GM13977 (cell line): Measurements from ENCODE around the gene HECTD2.
"Not testable (repeated sequence)": the region's sequence is repeated elsewhere in the genome, so short reads cannot be mapped to it uniquely, and the experiment has no call there.

ENCODE experiments used
- DNase-seq: peaks from one replicate; pipeline ENCODE4 v3.0.0; 2012; ENCODE audit warnings: low spot score
- CTCF ChIP-seq: IDR thresholded peaks from 2 replicates; pipeline ENCODE4 v1.5.1; 2012; ENCODE audit warnings: mild to moderate bottlenecking, control low read depth; ENCODE audit not compliant: insufficient read depth; ENCODE audit errors: extremely low read depth, missing control alignments
- in situ Hi-C: fragments of 300-500 bp; cut with MboI; formaldehyde crosslinking; loops from one replicate; pipeline ENCODE4 v1.12.0; 2022; ENCODE audit warnings: low sequenced_read_pairs, low pct_unique_long_range_greater_than_20kb, mixed read lengths, inconsistent platforms; ENCODE audit not compliant: unreplicated experiment

HECTD2 gene

GRCh38 chr10:91433620-91434019 lies 23.5 kb downstream of the HECTD2 start:
- no peak for DNase-seq
- no peak for TF ChIP-seq CTCF
- in situ Hi-C loops, result no loop called here

- in situ Hi-C loops, result no loop called here
- no peak for DNase-seq
- TF ChIP-seq CTCF, result no peak
These were observed 23.9 kb downstream of the HECTD2 start for GRCh38 chr10:91434041-91434440.

GRCh38 chr10:91435241-91435640 lies 25.1 kb downstream of the HECTD2 start:
- in situ Hi-C loops, result no loop called here
- no peak for TF ChIP-seq CTCF
- DNase-seq, result no peak

GRCh38 chr10:91438228-91438627 lies 28.1 kb downstream of the HECTD2 start:
- DNase-seq, in situ Hi-C loops: not testable (repeated sequence)

GRCh38 chr10:91444211-91445182 lies 34.4 kb downstream of the HECTD2 start:
- in situ Hi-C loops, result no loop called here
- TF ChIP-seq CTCF, result no peak
- DNase-seq, result no peak

GRCh38 chr10:91452063-91452462 lies 41.9 kb downstream of the HECTD2 start:
- in situ Hi-C loops, result no loop called here
- DNase-seq, result no peak
- no peak for TF ChIP-seq CTCF

GRCh38 chr10:91453535-91453934 lies 43.4 kb downstream of the HECTD2 start:
- no peak for DNase-seq
- in situ Hi-C loops, result no loop called here
- TF ChIP-seq CTCF, result no peak

GRCh38 chr10:91455135-91455534 lies 45.0 kb downstream of the HECTD2 start:
- in situ Hi-C loops, DNase-seq: not testable (repeated sequence)
